Renal cortex interstitium (tissue), 11 donors: ENCODE results near the gene UBXN6. TPM values are rescaled to one million over a fixed set of nuclear protein-coding genes. Genes with fewer than 3 reads are reported as not detected.

Source experiments
- DNase-seq, 11 donors: peaks; one replicate each; pipeline ENCODE4 v3.0.0-alpha.2; 2013; ENCODE audit warnings: low read depth in 9 of 11, low spot score in 4 of 11; ENCODE audit errors: extremely low read depth in 1 of 11
- polyA plus RNA-seq, 3 donors: library from polyadenylated mRNA; unstranded; fragments of 120-200 nt; gene quantifications; one replicate each; pipeline ENCODE4 v1.2.1, GENCODE V29; 2013; ENCODE audit not compliant: insufficient read length in 3 of 3

UBXN6 gene
- polyA plus RNA-seq, 3 donors = 84.9 to 107 (median 99.6) TPM

DNA sequence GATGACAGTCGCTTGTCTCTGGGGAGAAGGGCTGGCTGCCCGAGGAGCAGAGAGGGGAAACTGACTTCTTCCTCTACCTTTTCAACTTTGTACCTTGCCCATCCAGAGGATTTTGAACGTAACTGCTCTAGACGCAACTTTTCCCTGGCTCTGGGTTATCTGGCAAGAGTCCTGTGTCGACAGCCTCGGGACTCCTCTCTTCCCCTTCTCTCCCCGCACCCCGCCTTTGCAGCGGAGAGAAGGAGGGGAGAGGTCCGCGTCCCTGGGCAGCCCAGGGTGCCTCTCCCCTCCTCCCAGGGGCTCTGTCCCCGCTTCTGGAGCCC, 57.8 kb downstream of the UBXN6 start:
- DNase-seq = no peak

DNA sequence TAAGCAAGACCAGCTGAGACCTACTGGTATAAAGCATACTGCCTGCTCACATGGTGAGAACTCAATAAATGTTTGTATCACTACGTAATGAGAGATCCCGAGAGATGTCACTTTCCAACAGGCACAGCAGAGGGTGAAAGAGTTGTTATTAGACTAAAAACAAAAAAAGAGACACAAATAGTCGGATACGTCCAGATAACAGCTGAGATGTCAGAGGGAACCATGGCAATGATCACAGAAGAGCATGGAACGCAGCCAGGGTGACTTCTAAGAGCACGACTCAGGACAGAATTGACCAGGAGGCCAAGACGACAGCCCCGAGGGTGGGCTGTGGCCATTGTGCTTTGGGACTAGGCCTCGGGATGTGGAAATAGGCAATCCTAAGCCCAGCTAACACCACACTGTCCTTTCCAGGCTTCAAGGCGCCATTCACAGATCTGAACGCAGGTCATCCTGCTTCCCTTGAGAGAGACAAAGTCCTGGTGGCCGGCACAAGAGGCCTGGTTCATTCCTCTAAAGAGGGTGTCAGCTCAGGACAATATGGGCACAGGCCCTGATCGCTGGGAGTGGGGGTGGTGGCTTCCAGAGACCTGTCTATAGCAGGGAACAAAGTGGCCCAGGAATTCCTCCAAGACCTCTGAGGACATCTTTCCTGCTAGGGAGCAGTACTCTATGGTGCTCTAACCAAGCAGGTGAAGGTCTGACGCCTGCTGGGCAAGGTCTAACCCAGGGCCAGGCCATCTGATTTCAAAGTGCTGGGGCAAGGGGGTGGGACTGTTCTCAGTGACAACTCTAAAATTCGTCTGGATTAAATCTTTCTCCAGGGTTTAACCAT, 60.4 kb downstream of the UBXN6 start:
- DNase-seq = no peak

Other genes with a start within 250 kb of the UBXN6 start
- gene EBI3, start 228.3 kb downstream of the UBXN6 start, polyA plus RNA-seq = under 1 TPM; 0.36 to 0.82 (median 0.54) TPM
- gene YJU2, start 210.7 kb downstream of the UBXN6 start, polyA plus RNA-seq = 10 to 100 TPM; 19.5 to 26.6 (median 21.4) TPM
- gene SHD, start 178.5 kb downstream of the UBXN6 start, polyA plus RNA-seq = 1 to 10 TPM; 1.5 to 3.5 (median 3.0) TPM
- gene TMIGD2, start 155.4 kb downstream of the UBXN6 start, polyA plus RNA-seq = under 1 TPM; 0.22 to 0.39 (median 0.38) TPM
- gene FSD1, start 153.2 kb downstream of the UBXN6 start, polyA plus RNA-seq = 1 to 10 TPM; 5.6 to 8.7 (median 6.9) TPM
- 10 to 100 TPM; 23.8 to 37.6 (median 28.7) TPM for gene STAP2, start 119.0 kb downstream of the UBXN6 start, polyA plus RNA-seq
- 10 to 100 TPM; 21.3 to 31.4 (median 26.0) TPM for gene MPND, start 114.2 kb downstream of the UBXN6 start, polyA plus RNA-seq
- 10 to 100 TPM; 54.5 to 80.5 (median 73.3) TPM for gene SH3GL1, start 57.2 kb downstream of the UBXN6 start, polyA plus RNA-seq
- gene CHAF1A, start 55.2 kb downstream of the UBXN6 start, polyA plus RNA-seq = 10 to 100 TPM; 20.5 to 27.9 (median 24.2) TPM
- gene HDGFL2, start 14.5 kb upstream of the UBXN6 start, polyA plus RNA-seq = 10 to 100 TPM; 54.9 to 90.9 (median 85.5) TPM
- 1 to 10 TPM in 2 of 3 donors, under 1 TPM in 1; 0.70 to 1.5 (median 1.5) TPM for gene PLIN4, start 60.7 kb upstream of the UBXN6 start, polyA plus RNA-seq
- gene PLIN5, start 77.4 kb upstream of the UBXN6 start, polyA plus RNA-seq = 1 to 10 TPM; 2.1 to 8.2 (median 3.9) TPM
- under 1 TPM; 0.64 to 0.75 (median 0.65) TPM for gene LRG1, start 82.2 kb upstream of the UBXN6 start, polyA plus RNA-seq
- 1 to 10 TPM; 1.6 to 3.7 (median 3.2) TPM for gene SEMA6B, start 101.9 kb upstream of the UBXN6 start, polyA plus RNA-seq
- gene TNFAIP8L1, start 181.7 kb upstream of the UBXN6 start, polyA plus RNA-seq = 10 to 100 TPM; 13.2 to 13.9 (median 13.5) TPM
- gene MYDGF, start 212.5 kb upstream of the UBXN6 start, polyA plus RNA-seq = 10 to 100 TPM; 71.5 to 94.2 (median 83.5) TPM